H9 (cell line): ENCODE results near the gene MYRIP. TPM values are rescaled to one million over a fixed set of nuclear protein-coding genes. Genes with fewer than 3 reads are reported as not detected.

ENCODE experiments used
- DNase-seq: peaks from one replicate; pipeline ENCODE4 v3.0.0-alpha.2; 2017
- H2AFZ ChIP-seq: one replicate; pipeline ENCODE4 v1.6.1; 2013; ENCODE audit warnings: mild to moderate bottlenecking, low read length, control low read depth, moderate library complexity
- H2AK5ac ChIP-seq: 2 replicates; pipeline ENCODE4 v1.6.1; 2013; ENCODE audit warnings: low read length, control low read depth, mixed read lengths; ENCODE audit not compliant: insufficient read length
- H2BK120ac ChIP-seq: one replicate; pipeline ENCODE4 v1.6.1; 2013; ENCODE audit warnings: low read depth, mild to moderate bottlenecking, low read length, control low read depth, inconsistent platforms; ENCODE audit not compliant: poor library complexity, severe bottlenecking
- H2BK12ac ChIP-seq: 2 replicates; pipeline ENCODE4 v1.6.1; 2013; ENCODE audit warnings: low read length, control low read depth, mixed read lengths, low read depth; ENCODE audit not compliant: insufficient read length
- H2BK15ac ChIP-seq: 2 replicates; pipeline ENCODE4 v1.6.1; 2013; ENCODE audit warnings: low read depth, low read length, control low read depth
- H2BK20ac ChIP-seq: one replicate; pipeline ENCODE4 v1.6.1; 2013; ENCODE audit warnings: low read depth, mild to moderate bottlenecking, low read length, control low read depth, inconsistent platforms; ENCODE audit not compliant: poor library complexity, severe bottlenecking
- H2BK5ac ChIP-seq: 2 replicates; pipeline ENCODE4 v1.6.1; 2013; ENCODE audit warnings: low read length, control low read depth, mixed read lengths; ENCODE audit not compliant: insufficient read length
- H3K14ac ChIP-seq: 2 replicates; pipeline ENCODE4 v1.6.1; 2013; ENCODE audit warnings: low read length, control low read depth; ENCODE audit not compliant: insufficient read depth
- H3K18ac ChIP-seq: 2 replicates; pipeline ENCODE4 v1.6.1; 2013; ENCODE audit warnings: low read depth, mild to moderate bottlenecking, mixed read lengths, low read length, control low read depth; ENCODE audit not compliant: insufficient read length
- H3K23ac ChIP-seq: 2 replicates; pipeline ENCODE4 v1.6.1; 2013; ENCODE audit warnings: low read length, control low read depth, mixed read lengths, low read depth; ENCODE audit not compliant: insufficient read length
- H3K23me2 ChIP-seq: 2 replicates; pipeline ENCODE4 v1.6.1; 2013; ENCODE audit warnings: low read depth, mild to moderate bottlenecking, mixed read lengths, low read length, control low read depth; ENCODE audit not compliant: insufficient read length, poor library complexity, severe bottlenecking
- H3K27ac ChIP-seq: 2 replicates; pipeline ENCODE4 v1.5.1; 2013; ENCODE audit warnings: low read length, control low read depth, mixed read lengths, low read depth; ENCODE audit not compliant: insufficient read length
- H3K27me3 ChIP-seq: 2 replicates; pipeline ENCODE4 v1.6.1; 2013; ENCODE audit warnings: low read length, control low read depth, inconsistent platforms; ENCODE audit not compliant: insufficient read depth
- H3K4ac ChIP-seq: 2 replicates; pipeline ENCODE4 v1.6.1; 2013; ENCODE audit warnings: low read depth, mild to moderate bottlenecking, control low read depth, inconsistent platforms, low read length, moderate library complexity
- H3K4me1 ChIP-seq: 2 replicates; pipeline ENCODE4 v1.6.1; 2013; ENCODE audit warnings: low read length, control low read depth, inconsistent platforms; ENCODE audit not compliant: insufficient read depth
- H3K4me2 ChIP-seq: 2 replicates; pipeline ENCODE4 v1.6.1; 2013; ENCODE audit warnings: low read length, control low read depth, mixed read lengths; ENCODE audit not compliant: insufficient read length, insufficient read depth
- H3K56ac ChIP-seq: 2 replicates; pipeline ENCODE4 v1.6.1; 2013; ENCODE audit warnings: low read depth, mild to moderate bottlenecking, mixed read lengths, low read length, control low read depth; ENCODE audit not compliant: insufficient read length
- H3K79me1 ChIP-seq: 2 replicates; pipeline ENCODE4 v1.6.1; 2013; ENCODE audit warnings: low read depth, mild to moderate bottlenecking, moderate library complexity, low read length, control low read depth, inconsistent platforms; ENCODE audit not compliant: insufficient read depth, poor library complexity, severe bottlenecking
- H3K79me2 ChIP-seq: 2 replicates; pipeline ENCODE4 v1.6.1; 2013; ENCODE audit warnings: low read length, control low read depth, inconsistent platforms; ENCODE audit not compliant: insufficient read depth
- H3K9ac ChIP-seq: 2 replicates; pipeline ENCODE4 v1.6.1; 2013; ENCODE audit warnings: low read length, control low read depth, mixed read lengths; ENCODE audit not compliant: insufficient read length; ENCODE audit errors: extremely low read depth
- H3K9me3 ChIP-seq: one replicate; pipeline ENCODE4 v1.6.1; 2013; ENCODE audit warnings: low read depth, low read length, inconsistent platforms; ENCODE audit not compliant: control insufficient read depth
- H3T11ph ChIP-seq: one replicate; pipeline ENCODE4 v1.6.1; 2013; ENCODE audit warnings: mild to moderate bottlenecking, low read length, control low read depth, inconsistent platforms
- H4K20me1 ChIP-seq: one replicate; pipeline ENCODE4 v1.6.1; 2013; ENCODE audit not compliant: control insufficient read depth, insufficient read length, insufficient read depth
- H4K5ac ChIP-seq: 2 replicates; pipeline ENCODE4 v1.6.1; 2013; ENCODE audit warnings: low read depth, mild to moderate bottlenecking, mixed read lengths, low read length, control low read depth; ENCODE audit not compliant: insufficient read length
- H4K8ac ChIP-seq: replicated peaks from 2 replicates; pipeline ENCODE4 v1.6.1; 2013; ENCODE audit warnings: low read length, control low read depth, mixed read lengths, low read depth; ENCODE audit not compliant: insufficient read length
- H4K91ac ChIP-seq: 2 replicates; pipeline ENCODE4 v1.6.1; 2013; ENCODE audit warnings: low read depth, mild to moderate bottlenecking, moderate library complexity, mixed read lengths, low read length, control low read depth; ENCODE audit not compliant: insufficient read length
- H3K27ac Mint-ChIP-seq, 3 experiments: 2 replicates in 2 of 3; 3 replicates in 1 of 3; pipeline ENCODE4 v1.8.0; 2020 to 2021; ENCODE audit warnings: mixed read lengths in 3 of 3, mild to moderate bottlenecking in 1 of 3, moderate library complexity in 1 of 3
- H3K27me3 Mint-ChIP-seq: 2 replicates; pipeline ENCODE4 v1.8.0; 2021; ENCODE audit warnings: low read depth, mild to moderate bottlenecking, moderate library complexity, mixed read lengths
- H3K36me3 Mint-ChIP-seq, 3 experiments: 2 replicates in 2 of 3; 3 replicates in 1 of 3; pipeline ENCODE4 v1.8.0; 2020 to 2021; ENCODE audit warnings: low read depth in 3 of 3, mixed read lengths in 3 of 3; ENCODE audit not compliant: insufficient read depth in 1 of 3
- H3K4me1 Mint-ChIP-seq, 2 experiments: 2 replicates each; pipeline ENCODE4 v1.8.0; 2020; ENCODE audit warnings: mixed read lengths in 2 of 2
- H3K4me3 Mint-ChIP-seq, 2 experiments: 2 replicates in 1 of 2; 3 replicates in 1 of 2; pipeline ENCODE4 v1.8.0; 2020 to 2021; ENCODE audit warnings: mild to moderate bottlenecking in 2 of 2, mixed read lengths in 2 of 2, moderate library complexity in 1 of 2
- H3K9me3 Mint-ChIP-seq, 2 experiments: 2 replicates in 1 of 2; 3 replicates in 1 of 2; pipeline ENCODE4 v1.8.0; 2020; ENCODE audit warnings: mild to moderate bottlenecking in 2 of 2, mixed read lengths in 2 of 2, moderate library complexity in 1 of 2
- WGBS: extraction: QIAGEN DNeasy Blood & Tissue Kit; methylation state at CpG from one replicate; pipeline ENCODE4 v1.1.7; 2013; ENCODE audit warnings: missing lambda C conversion rate, low lambda C conversion rate, mixed read lengths; ENCODE audit not compliant: insufficient read length; ENCODE audit errors: extremely low coverage; 5-methylcytosine and 5-hydroxymethylcytosine counted together
- total RNA-seq: library from RNA; stranded (reverse); gene quantifications from 2 replicates; pipeline ENCODE4 v1.2.1, GENCODE V29; 2021
- TF ChIP-seq, protein P1 (sequence below): fragments of 200-600 bp; sonication (generic); conservative IDR thresholded peaks from 3 replicates; pipeline ENCODE4 v1.8.0; 2021; ENCODE audit warnings: antibody characterized with exemption, mild to moderate bottlenecking

The MYRIP gene
- total RNA-seq, 1 experiment from 2014 or later, result 1.8 TPM

DNA sequence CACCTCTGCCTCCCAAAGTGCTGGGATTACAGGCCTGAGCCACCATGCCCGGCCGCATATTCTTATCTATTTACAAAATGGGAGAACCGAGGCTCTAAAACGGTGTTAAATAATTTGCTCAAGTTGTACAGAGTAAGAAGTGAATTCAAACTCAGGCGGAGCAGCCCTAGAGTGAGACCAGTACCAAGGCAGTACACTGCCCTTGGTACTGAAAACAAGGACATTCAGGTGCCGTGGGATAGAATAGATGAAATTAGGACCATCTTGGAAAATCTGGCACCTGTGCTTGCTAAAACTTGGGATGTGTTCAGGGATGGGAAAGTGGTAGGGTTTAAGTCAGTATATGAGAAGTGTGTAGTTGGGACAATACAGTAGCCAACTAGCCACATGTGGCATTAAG, 100.7 kb downstream of the MYRIP start:
- Histone ChIP-seq H3K23me2 (no peaks in the 10 kb centered on the region), H3K79me1 (no peaks in the 10 kb centered on the region), H3K9me3 (no peaks in the 10 kb centered on the region), H2BK20ac (no peak overlapping the region), H2AK5ac (no peak overlapping the region), H3K56ac (no peak overlapping the region), H2BK15ac (no peak overlapping the region), H3T11ph (no peak overlapping the region), H3K79me2 (no peaks in the 10 kb centered on the region), H3K4me2 (no peak overlapping the region), H3K14ac (no peak overlapping the region), H3K18ac (no peak overlapping the region), H2BK120ac (no peak overlapping the region), H2AFZ (no peak overlapping the region), H3K9ac (no peak overlapping the region), H3K27me3 (no peaks in the 10 kb centered on the region), H4K8ac (no peak overlapping the region), H2BK5ac (no peak overlapping the region), H2BK12ac (no peak overlapping the region), H4K5ac (no peak overlapping the region), H3K4ac (no peak overlapping the region), H4K20me1 (no peaks in the 10 kb centered on the region), H3K23ac (no peak overlapping the region), H4K91ac (no peak overlapping the region), H3K4me1 (no peaks in the 10 kb centered on the region), H3K27ac (no peak overlapping the region)
- Mint-ChIP-seq H3K27ac (no peak overlapping the region; a peak in 1 of 7 replicates), H3K9me3 (no peaks in the 10 kb centered on the region), H3K4me3 (no peak overlapping the region), H3K27me3 (no peaks in the 10 kb centered on the region), H3K36me3 (no peaks in the 10 kb centered on the region), H3K4me1 (peaks cover 11 to 13% of the 10 kb centered on the region in 2 experiments)
- TF ChIP-seq, protein P1, sequence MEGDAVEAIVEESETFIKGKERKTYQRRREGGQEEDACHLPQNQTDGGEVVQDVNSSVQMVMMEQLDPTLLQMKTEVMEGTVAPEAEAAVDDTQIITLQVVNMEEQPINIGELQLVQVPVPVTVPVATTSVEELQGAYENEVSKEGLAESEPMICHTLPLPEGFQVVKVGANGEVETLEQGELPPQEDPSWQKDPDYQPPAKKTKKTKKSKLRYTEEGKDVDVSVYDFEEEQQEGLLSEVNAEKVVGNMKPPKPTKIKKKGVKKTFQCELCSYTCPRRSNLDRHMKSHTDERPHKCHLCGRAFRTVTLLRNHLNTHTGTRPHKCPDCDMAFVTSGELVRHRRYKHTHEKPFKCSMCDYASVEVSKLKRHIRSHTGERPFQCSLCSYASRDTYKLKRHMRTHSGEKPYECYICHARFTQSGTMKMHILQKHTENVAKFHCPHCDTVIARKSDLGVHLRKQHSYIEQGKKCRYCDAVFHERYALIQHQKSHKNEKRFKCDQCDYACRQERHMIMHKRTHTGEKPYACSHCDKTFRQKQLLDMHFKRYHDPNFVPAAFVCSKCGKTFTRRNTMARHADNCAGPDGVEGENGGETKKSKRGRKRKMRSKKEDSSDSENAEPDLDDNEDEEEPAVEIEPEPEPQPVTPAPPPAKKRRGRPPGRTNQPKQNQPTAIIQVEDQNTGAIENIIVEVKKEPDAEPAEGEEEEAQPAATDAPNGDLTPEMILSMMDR, result no peak
- no peak for DNase-seq
- no CpG with 5 or more reads among the region's 6 CpGs for WGBS
